OCI-LY3 (cell line): ENCODE measurements around the gene RHBG.

ENCODE experiments used
- H2AFZ ChIP-seq: fragments of 200-600, 300-600 bp; shearing (Covaris generic); 2 replicates; pipeline ENCODE4 v1.6.0; 2014; ENCODE audit warnings: antibody characterized with exemption, low read depth, low read length
- H3K27ac ChIP-seq: fragments of 200-600, 300-600 bp; sonication (generic); 2 replicates; pipeline ENCODE4 v1.5.1; 2014; ENCODE audit warnings: mild to moderate bottlenecking, low read length, moderate library complexity, mixed read lengths
- H3K27me3 ChIP-seq: fragments of 200-600, 300-600 bp; sonication (generic); 2 replicates; pipeline ENCODE4 v1.6.1; 2014; ENCODE audit warnings: low read depth, low read length, mixed read lengths
- H3K36me3 ChIP-seq: fragments of 200-600, 300-600 bp; sonication (generic); replicated peaks from 2 replicates; pipeline ENCODE3; 2014; ENCODE audit warnings: low read depth, low read length, mixed read lengths
- H3K4me1 ChIP-seq: fragments of 300-600, 200-600 bp; sonication (generic); 2 replicates; pipeline ENCODE4 v1.6.1; 2014; ENCODE audit warnings: low read length, mixed read lengths
- H3K4me2 ChIP-seq: fragments of 200-600, 300-600 bp; sonication (generic); 2 replicates; pipeline ENCODE4 v1.6.1; 2014; ENCODE audit warnings: low read length, mixed read lengths
- H3K4me3 ChIP-seq: fragments of 300-600, 200-600 bp; sonication (generic); 2 replicates; pipeline ENCODE4 v1.5.1; 2014; ENCODE audit warnings: antibody characterized with exemption, mild to moderate bottlenecking, low read length, moderate library complexity
- H3K79me2 ChIP-seq: fragments of 300-600, 200-600 bp; shearing (Covaris generic); 2 replicates; pipeline ENCODE4 v1.6.1; 2014; ENCODE audit warnings: mild to moderate bottlenecking, low read length, mixed read lengths
- H3K9ac ChIP-seq: fragments of 300-600, 200-600 bp; shearing (Covaris generic); 2 replicates; pipeline ENCODE4 v1.6.0; 2014; ENCODE audit warnings: mild to moderate bottlenecking, low read length, moderate library complexity
- H3K9me3 ChIP-seq: fragments of 200-600, 300-600 bp; shearing (Covaris generic); 2 replicates; pipeline ENCODE4 v1.6.1; 2014; ENCODE audit warnings: low read length, mixed read lengths; ENCODE audit not compliant: insufficient read depth
- H4K20me1 ChIP-seq: fragments of 200-600, 300-600 bp; sonication (generic); 2 replicates; pipeline ENCODE4 v1.6.1; 2016; ENCODE audit warnings: low read length, mixed read lengths; ENCODE audit not compliant: insufficient read depth
- EZH2phosphoT487 ChIP-seq: fragments of 200-600 bp; shearing (Covaris generic); IDR thresholded peaks from 2 replicates; pipeline ENCODE4 v1.6.1; 2018; ENCODE audit warnings: antibody characterized with exemption, mixed run types, low read depth
- TF ChIP-seq, protein P1 (sequence below): fragments of 200-600, 300-600 bp; sonication (generic); IDR thresholded peaks from 2 replicates; pipeline ENCODE4 v1.5.1; 2014; ENCODE audit warnings: antibody characterized with exemption, low read length, low read depth

The RHBG gene

DNA sequence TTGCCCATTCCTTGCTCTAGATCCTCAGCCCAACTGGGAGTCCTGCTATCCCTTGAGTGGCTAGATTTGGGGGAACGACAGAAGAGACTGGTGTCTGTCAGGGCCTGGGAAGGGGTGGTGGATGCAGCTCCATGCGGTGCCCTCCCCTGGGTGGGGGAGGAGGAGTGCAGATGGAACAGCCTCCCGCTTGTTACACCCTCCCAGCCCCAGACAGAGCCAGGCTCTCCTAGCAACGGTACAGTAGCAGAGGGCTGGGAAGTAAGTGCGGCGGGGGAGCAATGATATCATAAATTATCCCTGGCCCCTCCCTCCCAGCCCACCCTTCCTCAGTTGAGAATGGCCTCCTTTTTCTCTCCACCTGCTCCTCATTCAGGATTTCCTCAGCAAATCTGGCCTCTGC lies 37.2 kb downstream of the RHBG start:
- Histone ChIP-seq H3K79me2 (no peaks in the 10 kb centered on the region), H3K4me2 (no peak overlapping the region), H3K27ac (no peak overlapping the region), H3K9ac (no peak overlapping the region), H3K9me3 (no peaks in the 10 kb centered on the region), H3K27me3 (peaks cover 11% of the 10 kb centered on the region; the same call in 1 of the 2 replicates), H3K4me1 (peaks cover 11% of the 10 kb centered on the region), H2AFZ (no peak overlapping the region), H3K4me3 (no peak overlapping the region), H3K36me3 (no peaks in the 10 kb centered on the region), H4K20me1 (0 out of 2 replicates have a peak, but pooled peaks cover 5% of the 10 kb centered on the region)
- no peak for TF ChIP-seq EZH2phosphoT487
- TF ChIP-seq, protein P1, sequence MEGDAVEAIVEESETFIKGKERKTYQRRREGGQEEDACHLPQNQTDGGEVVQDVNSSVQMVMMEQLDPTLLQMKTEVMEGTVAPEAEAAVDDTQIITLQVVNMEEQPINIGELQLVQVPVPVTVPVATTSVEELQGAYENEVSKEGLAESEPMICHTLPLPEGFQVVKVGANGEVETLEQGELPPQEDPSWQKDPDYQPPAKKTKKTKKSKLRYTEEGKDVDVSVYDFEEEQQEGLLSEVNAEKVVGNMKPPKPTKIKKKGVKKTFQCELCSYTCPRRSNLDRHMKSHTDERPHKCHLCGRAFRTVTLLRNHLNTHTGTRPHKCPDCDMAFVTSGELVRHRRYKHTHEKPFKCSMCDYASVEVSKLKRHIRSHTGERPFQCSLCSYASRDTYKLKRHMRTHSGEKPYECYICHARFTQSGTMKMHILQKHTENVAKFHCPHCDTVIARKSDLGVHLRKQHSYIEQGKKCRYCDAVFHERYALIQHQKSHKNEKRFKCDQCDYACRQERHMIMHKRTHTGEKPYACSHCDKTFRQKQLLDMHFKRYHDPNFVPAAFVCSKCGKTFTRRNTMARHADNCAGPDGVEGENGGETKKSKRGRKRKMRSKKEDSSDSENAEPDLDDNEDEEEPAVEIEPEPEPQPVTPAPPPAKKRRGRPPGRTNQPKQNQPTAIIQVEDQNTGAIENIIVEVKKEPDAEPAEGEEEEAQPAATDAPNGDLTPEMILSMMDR = no peak

DNA sequence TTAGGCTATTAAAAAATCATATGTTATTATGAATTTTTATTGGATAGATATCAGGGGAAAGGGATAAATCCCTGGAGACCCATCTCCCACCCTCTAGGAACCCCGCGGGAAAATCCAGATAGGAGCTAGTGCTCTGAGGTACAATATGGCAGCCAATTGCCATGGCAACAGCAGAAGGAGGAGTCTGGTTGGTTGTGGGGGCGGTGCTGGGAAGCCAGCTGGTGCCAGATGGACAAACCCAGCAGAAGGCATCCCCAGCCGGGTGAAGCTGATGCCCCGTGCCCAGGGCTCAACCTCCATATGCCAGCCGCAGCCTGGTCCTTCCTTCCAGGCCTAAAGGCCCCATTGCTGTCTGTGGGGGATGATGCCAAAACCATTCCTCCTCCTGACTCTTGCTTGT lies 38.3 kb downstream of the RHBG start:
- H3K36me3 ChIP-seq = peaks cover under 1% of the 10 kb centered on the region
- peaks cover 8% of the 10 kb centered on the region for H3K4me1 ChIP-seq
- no peak overlapping the region for H2AFZ ChIP-seq
- no peak overlapping the region for H3K9ac ChIP-seq
- H3K4me2 ChIP-seq = no peak overlapping the region
- TF ChIP-seq, protein P1 = no peak
- no peak for TF ChIP-seq EZH2phosphoT487
- peaks cover 11% of the 10 kb centered on the region; the same call in 1 of the 2 replicates for H3K27me3 ChIP-seq
- no peaks in the 10 kb centered on the region for H3K79me2 ChIP-seq
- no peak overlapping the region for H3K27ac ChIP-seq
- H3K9me3 ChIP-seq = no peaks in the 10 kb centered on the region
- 0 out of 2 replicates have a peak, but pooled peaks cover 5% of the 10 kb centered on the region for H4K20me1 ChIP-seq
- H3K4me3 ChIP-seq = no peak overlapping the region

DNA sequence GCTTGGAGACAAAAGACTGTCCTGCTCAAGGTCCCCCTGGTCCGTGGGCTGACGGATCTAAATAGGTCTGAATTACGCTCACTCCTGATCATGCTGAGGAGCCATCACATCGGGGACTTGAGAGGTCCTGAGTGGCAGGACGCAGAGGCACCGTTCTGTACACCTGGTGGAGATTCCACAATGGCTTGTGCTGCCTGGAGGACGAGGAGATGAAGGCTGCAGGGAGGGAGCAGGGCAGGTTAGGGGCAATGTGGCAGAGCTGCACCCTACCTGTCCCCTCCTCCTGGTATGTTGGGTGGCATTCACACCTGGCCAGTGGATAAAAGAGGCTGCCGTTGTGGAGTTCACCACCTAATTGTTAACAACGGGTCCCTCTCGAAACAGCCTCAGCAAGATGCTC lies 38.7 kb downstream of the RHBG start:
- TF ChIP-seq, protein P1 = no peak
- no peak for TF ChIP-seq EZH2phosphoT487
- 0 out of 2 replicates have a peak, but pooled peaks cover 5% of the 10 kb centered on the region for H4K20me1 ChIP-seq
- H3K9me3 ChIP-seq = no peaks in the 10 kb centered on the region
- no peak overlapping the region for H3K27ac ChIP-seq
- no peak overlapping the region for H2AFZ ChIP-seq
- H3K9ac ChIP-seq = no peak overlapping the region
- H3K4me3 ChIP-seq = no peak overlapping the region
- no peak overlapping the region for H3K4me2 ChIP-seq
- H3K27me3 ChIP-seq = peaks cover 11% of the 10 kb centered on the region; the same call in 1 of the 2 replicates
- H3K79me2 ChIP-seq = no peaks in the 10 kb centered on the region
- peaks cover 4% of the 10 kb centered on the region for H3K4me1 ChIP-seq
- H3K36me3 ChIP-seq = peaks cover 4% of the 10 kb centered on the region

DNA sequence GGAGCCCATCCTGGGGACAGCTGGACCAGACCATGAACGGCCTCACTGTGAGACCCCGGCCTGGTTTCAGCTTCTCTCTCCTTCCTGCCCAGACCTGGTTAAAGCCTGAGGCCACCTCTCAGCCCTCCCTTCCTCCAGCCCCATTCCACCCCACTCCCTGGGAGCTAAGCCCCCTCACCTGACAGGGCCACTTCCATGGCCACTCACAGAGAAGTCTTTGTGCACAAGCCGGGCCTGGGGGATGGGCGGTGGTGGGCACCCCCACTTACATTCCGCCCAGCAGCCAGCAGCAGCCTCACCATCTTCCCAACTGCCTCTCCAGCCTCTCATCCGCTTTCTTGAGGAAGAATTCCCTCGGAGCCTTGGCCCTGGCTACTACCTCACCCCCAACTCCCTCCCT lies 40.4 kb downstream of the RHBG start:
- Histone ChIP-seq H3K4me1 (no peaks in the 10 kb centered on the region), H3K9me3 (no peaks in the 10 kb centered on the region), H3K4me3 (no peak overlapping the region), H3K4me2 (no peak overlapping the region), H3K27ac (no peak overlapping the region), H3K27me3 (peaks cover 11% of the 10 kb centered on the region; the same call in 1 of the 2 replicates), H3K9ac (no peak overlapping the region), H3K36me3 (peaks cover 14% of the 10 kb centered on the region), H2AFZ (no peak overlapping the region), H4K20me1 (peaks cover 10% of the 10 kb centered on the region; the same call in 1 of the 2 replicates), H3K79me2 (no peaks in the 10 kb centered on the region)
- no peak for TF ChIP-seq EZH2phosphoT487
- TF ChIP-seq, protein P1 = no peak
